ENCODE measurements around the gene NFAM1.

- TF ChIP-seq POLR2A (IDR thresholded peaks at IDR 0.05): no peak
- TF ChIP-seq CTCF (IDR thresholded peaks at IDR 0.05): no peak
Measured at GRCh38 chr22:42452456-42452855, 20.3 kb upstream of the NFAM1 start.
